K562 (cell line): Measurements from ENCODE around the gene TADA2A. TPM values are rescaled to one million over a fixed set of nuclear protein-coding genes. Genes with fewer than 3 reads are reported as not detected.
A peak's percentile ranks its signal among the peaks of the same experiment; 100 is the strongest.

Experiments
- BACH1 ChIP-seq: fragments of 200-800 bp; sonication (Bioruptor generic); IDR thresholded peaks from 2 replicates; pipeline ENCODE4 v1.6.1; 2016; ENCODE audit warnings: missing genetic modification characterization, missing compliant biosample characterization
- CBX2 ChIP-seq: fragments of 200-600 bp; sonication (generic); IDR thresholded peaks from one replicate; pipeline ENCODE4 v1.6.1; 2012; ENCODE audit warnings: mild to moderate bottlenecking, low read length, inconsistent platforms; ENCODE audit not compliant: insufficient read depth, poor library complexity, severe bottlenecking
- DACH1 ChIP-seq: fragments of 450-650 bp; IDR thresholded peaks from 2 replicates; pipeline ENCODE4 v1.6.1; 2018; ENCODE audit not compliant: partially characterized antibody
- FUS ChIP-seq: fragments of 200-400 bp; formaldehyde crosslinking; optimal IDR thresholded peaks from 2 replicates; pipeline ENCODE3; 2017; ENCODE audit warnings: low read depth, low read length
- GABPA ChIP-seq: fragments of 200-800 bp; sonication (Bioruptor generic); conservative IDR thresholded peaks from 2 replicates; pipeline ENCODE4 v1.6.1; 2016; ENCODE audit warnings: low read depth, missing genetic modification characterization, missing compliant biosample characterization
- HIVEP1 ChIP-seq: fragments of 250-450 bp; sonication (Bioruptor Pico); IDR thresholded peaks from 2 replicates; pipeline ENCODE4 v1.4.0; 2020; ENCODE audit warnings: mild to moderate bottlenecking
- HNRNPL ChIP-seq: fragments of 200-400 bp; formaldehyde crosslinking; IDR thresholded peaks from 2 replicates; pipeline ENCODE4 v1.6.1; 2017; ENCODE audit warnings: low read depth, mild to moderate bottlenecking, low read length
- ILK ChIP-seq: fragments of 450-650 bp; IDR thresholded peaks from 2 replicates; pipeline ENCODE4 v1.6.1; 2016; ENCODE audit warnings: missing genetic modification characterization, low read depth, mild to moderate bottlenecking, missing compliant biosample characterization, moderate library complexity, borderline replicate concordance
- KLF1 ChIP-seq: fragments of 450-650 bp; IDR thresholded peaks from 2 replicates; pipeline ENCODE4 v1.6.1; 2016; ENCODE audit warnings: missing genetic modification characterization, missing compliant biosample characterization
- MTA3 ChIP-seq: fragments of 450-650 bp; formaldehyde crosslinking; IDR thresholded peaks from 2 replicates; pipeline ENCODE4 v1.6.1; 2017; ENCODE audit warnings: mild to moderate bottlenecking, borderline replicate concordance
- PML ChIP-seq: IDR thresholded peaks from 2 replicates; pipeline ENCODE4 v1.6.1; 2012; ENCODE audit warnings: low read length, inconsistent platforms
- RBM17 ChIP-seq: fragments of 200-400 bp; formaldehyde crosslinking; IDR thresholded peaks from 2 replicates; pipeline ENCODE4 v1.6.1; 2017; ENCODE audit warnings: low read depth, mild to moderate bottlenecking, low read length, borderline replicate concordance
- SIN3A ChIP-seq, 2 experiments: fragments of 150-350 bp in 1 of 2; IDR thresholded peaks; 2 replicates each; pipeline ENCODE4 v1.6.1; 2011 to 2016; ENCODE audit warnings: borderline replicate concordance in 2 of 2, low read depth in 2 of 2, low read length in 2 of 2, mild to moderate bottlenecking in 2 of 2, moderate library complexity in 2 of 2; ENCODE audit not compliant: control insufficient read depth in 1 of 2
- ZFPM2 ChIP-seq: fragments of 250-450 bp; sonication (Bioruptor Pico); IDR thresholded peaks from 2 replicates; pipeline ENCODE4 v1.5.1; 2022; ENCODE audit warnings: mild to moderate bottlenecking
- ZNF644 ChIP-seq: fragments of 200-800 bp; sonication (Bioruptor generic); IDR thresholded peaks from 2 replicates; pipeline ENCODE4 v1.6.1; 2016; ENCODE audit warnings: low read depth, missing genetic modification characterization, missing compliant biosample characterization
- polyA plus RNA-seq, 8 experiments: library from polyadenylated mRNA; depleted of rRNA in 4 of 8; stranded (reverse) in 5 of 8; unstranded in 3 of 8; fragments of >200 nt; fragmentation: Nextera tagmentation in 2 of 8; fragmentation: Illumina TruSeq in 1 of 8; extraction: Ambion mirVana in 2 of 8; extraction: Trizol in 1 of 8; gene quantifications; 2 replicates each; pipeline versions ENCODE4 v1.2.1 to v1.2.3, GENCODE V29; 2011 to 2014; ENCODE audit warnings: inconsistent platforms in 1 of 8, missing spikeins in 1 of 8
- total RNA-seq, 7 experiments: library from RNA; depleted of rRNA in 6 of 7; stranded (reverse); fragments of >200 nt in 6 of 7; fragmentation: Illumina TruSeq in 2 of 7; extraction: Trizol in 2 of 7; gene quantifications; 2 replicates each; pipeline versions ENCODE4 v1.2.1 to v1.2.3, GENCODE V29; 2011 to 2021; ENCODE audit warnings: low replicate concordance in 1 of 7
- TF ChIP-seq, protein P1 (sequence below): sonication (generic); formaldehyde crosslinking; IDR thresholded peaks from 2 replicates; pipeline ENCODE4 v1.8.0; 2022; ENCODE audit warnings: mild to moderate bottlenecking, missing genetic modification reagents
- TF ChIP-seq, protein P2 (sequence below), 2 experiments: fragments of 450-650 bp; IDR thresholded peaks; 2 replicates each; pipeline ENCODE4 v1.6.1; 2018; ENCODE audit warnings: mild to moderate bottlenecking in 2 of 2, low read depth in 1 of 2; ENCODE audit not compliant: partially characterized antibody in 2 of 2
- TF ChIP-seq, protein P3 (sequence below): sonication (generic); formaldehyde crosslinking; IDR thresholded peaks from 2 replicates; pipeline ENCODE4 v1.8.1; 2023; ENCODE audit warnings: mild to moderate bottlenecking, missing genetic modification reagents

TADA2A gene
- total and polyA plus RNA-seq, 9 of the 15 experiments (the other 6 are each of a cell fraction or from before 2014, with no cell fraction given): 13.8 to 37.7 (median 25.0) TPM

DNA sequence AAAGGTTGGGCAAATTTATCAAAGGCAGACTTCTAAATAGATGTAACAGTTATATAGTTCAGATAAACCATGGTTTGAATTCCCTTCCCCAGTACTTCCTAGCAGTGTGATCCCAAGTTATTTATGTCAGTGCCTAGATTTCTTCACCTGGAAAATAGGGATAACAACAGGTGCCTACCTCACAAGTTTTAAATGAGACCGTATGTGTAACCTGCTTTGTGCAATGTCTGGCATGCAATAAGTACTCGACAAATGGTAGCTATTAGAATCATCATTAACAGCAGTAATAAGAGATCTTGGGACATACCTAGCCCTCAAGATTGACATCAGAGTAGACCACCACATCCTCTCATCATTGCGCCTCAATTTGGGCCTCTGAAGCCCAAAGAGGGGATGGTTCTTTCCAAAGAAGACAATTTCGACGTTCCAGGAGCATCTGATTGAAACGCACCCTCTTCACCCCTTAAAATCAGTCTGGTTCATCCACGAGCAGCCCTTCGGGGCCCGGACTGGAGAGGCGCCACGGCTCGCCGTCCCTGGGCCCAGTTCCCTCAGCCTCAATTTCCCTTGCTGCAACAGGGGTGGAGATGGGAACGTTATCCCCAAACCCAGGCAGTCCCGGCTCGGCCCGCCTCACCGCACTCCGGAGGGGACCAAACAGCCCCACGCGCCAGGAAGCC, 591 bp upstream of the TADA2A start (continued):
- TF ChIP-seq, protein P1, sequence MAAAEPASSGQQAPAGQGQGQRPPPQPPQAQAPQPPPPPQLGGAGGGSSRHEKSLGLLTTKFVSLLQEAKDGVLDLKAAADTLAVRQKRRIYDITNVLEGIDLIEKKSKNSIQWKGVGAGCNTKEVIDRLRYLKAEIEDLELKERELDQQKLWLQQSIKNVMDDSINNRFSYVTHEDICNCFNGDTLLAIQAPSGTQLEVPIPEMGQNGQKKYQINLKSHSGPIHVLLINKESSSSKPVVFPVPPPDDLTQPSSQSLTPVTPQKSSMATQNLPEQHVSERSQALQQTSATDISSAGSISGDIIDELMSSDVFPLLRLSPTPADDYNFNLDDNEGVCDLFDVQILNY (CRISPR knock-in tag): no peak
- TF ChIP-seq ILK (tag) (no peak), MTA3 (peak; percentile 48; the same call in 1 of the 2 replicates), ZNF644 (no peak), BACH1 (tag) (no peak), CBX2 (no peak), PML (peak; percentile 21; the same call in 1 of the 2 replicates), GABPA (no peak; the same call in 1 of the 2 replicates), HNRNPL (no peak; the same call in 1 of the 2 replicates), FUS (no peak), RBM17 (no peak), HIVEP1 (CRISPR knock-in tag) (no peak), SIN3A (IDR thresholded peaks at IDR 0.05; ENCODE audit: borderline replicate concordance in 2 of 2, control insufficient read depth in 1 of 2, low read depth in 2 of 2, low read length in 2 of 2) (peak in 1 of 2 experiments; percentile 47; a peak in 1 of 4 replicates), DACH1 (peak; percentile 6), KLF1 (tag) (peak; percentile 50; the same call in 1 of the 2 replicates), ZFPM2 (CRISPR knock-in tag) (no peak)
- TF ChIP-seq, protein P2, sequence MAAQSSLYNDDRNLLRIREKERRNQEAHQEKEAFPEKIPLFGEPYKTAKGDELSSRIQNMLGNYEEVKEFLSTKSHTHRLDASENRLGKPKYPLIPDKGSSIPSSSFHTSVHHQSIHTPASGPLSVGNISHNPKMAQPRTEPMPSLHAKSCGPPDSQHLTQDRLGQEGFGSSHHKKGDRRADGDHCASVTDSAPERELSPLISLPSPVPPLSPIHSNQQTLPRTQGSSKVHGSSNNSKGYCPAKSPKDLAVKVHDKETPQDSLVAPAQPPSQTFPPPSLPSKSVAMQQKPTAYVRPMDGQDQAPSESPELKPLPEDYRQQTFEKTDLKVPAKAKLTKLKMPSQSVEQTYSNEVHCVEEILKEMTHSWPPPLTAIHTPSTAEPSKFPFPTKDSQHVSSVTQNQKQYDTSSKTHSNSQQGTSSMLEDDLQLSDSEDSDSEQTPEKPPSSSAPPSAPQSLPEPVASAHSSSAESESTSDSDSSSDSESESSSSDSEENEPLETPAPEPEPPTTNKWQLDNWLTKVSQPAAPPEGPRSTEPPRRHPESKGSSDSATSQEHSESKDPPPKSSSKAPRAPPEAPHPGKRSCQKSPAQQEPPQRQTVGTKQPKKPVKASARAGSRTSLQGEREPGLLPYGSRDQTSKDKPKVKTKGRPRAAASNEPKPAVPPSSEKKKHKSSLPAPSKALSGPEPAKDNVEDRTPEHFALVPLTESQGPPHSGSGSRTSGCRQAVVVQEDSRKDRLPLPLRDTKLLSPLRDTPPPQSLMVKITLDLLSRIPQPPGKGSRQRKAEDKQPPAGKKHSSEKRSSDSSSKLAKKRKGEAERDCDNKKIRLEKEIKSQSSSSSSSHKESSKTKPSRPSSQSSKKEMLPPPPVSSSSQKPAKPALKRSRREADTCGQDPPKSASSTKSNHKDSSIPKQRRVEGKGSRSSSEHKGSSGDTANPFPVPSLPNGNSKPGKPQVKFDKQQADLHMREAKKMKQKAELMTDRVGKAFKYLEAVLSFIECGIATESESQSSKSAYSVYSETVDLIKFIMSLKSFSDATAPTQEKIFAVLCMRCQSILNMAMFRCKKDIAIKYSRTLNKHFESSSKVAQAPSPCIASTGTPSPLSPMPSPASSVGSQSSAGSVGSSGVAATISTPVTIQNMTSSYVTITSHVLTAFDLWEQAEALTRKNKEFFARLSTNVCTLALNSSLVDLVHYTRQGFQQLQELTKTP (IDR thresholded peaks at IDR 0.05; ENCODE audit: low read depth in 1 of 2, partially characterized antibody in 2 of 2): no peak
- TF ChIP-seq, protein P3, sequence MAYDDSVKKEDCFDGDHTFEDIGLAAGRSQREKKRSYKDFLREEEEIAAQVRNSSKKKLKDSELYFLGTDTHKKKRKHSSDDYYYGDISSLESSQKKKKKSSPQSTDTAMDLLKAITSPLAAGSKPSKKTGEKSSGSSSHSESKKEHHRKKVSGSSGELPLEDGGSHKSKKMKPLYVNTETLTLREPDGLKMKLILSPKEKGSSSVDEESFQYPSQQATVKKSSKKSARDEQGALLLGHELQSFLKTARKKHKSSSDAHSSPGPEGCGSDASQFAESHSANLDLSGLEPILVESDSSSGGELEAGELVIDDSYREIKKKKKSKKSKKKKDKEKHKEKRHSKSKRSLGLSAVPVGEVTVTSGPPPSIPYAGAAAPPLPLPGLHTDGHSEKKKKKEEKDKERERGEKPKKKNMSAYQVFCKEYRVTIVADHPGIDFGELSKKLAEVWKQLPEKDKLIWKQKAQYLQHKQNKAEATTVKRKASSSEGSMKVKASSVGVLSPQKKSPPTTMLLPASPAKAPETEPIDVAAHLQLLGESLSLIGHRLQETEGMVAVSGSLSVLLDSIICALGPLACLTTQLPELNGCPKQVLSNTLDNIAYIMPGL: 0 out of 2 replicates have a peak, but pooled peaks have one; percentile 70
